ENCODE measurements around the gene SPSB4.

GRCh38 chr3:141021261-141021660 lies 29.9 kb upstream of the SPSB4 start:
- TF ChIP-seq CTCF (IDR thresholded peaks at IDR 0.05 in 8 of 11, conservative IDR thresholded peaks at IDR 0.05 in 3 of 11) = no peak
- no peak for TF ChIP-seq POLR2A (IDR thresholded peaks at IDR 0.05)
